H7 (cell line): ENCODE results near the gene ZC3H18. TPM values are rescaled to one million over a fixed set of nuclear protein-coding genes. Genes with fewer than 3 reads are reported as not detected.

Experiments used
- DNase-seq: peaks from one replicate; pipeline ENCODE4 v3.0.0; 2012
- H3K27me3 ChIP-seq: 2 replicates; pipeline ENCODE4 v1.6.0; 2011; ENCODE audit warnings: mild to moderate bottlenecking, low read length; ENCODE audit not compliant: control insufficient read depth, insufficient read depth
- H3K36me3 ChIP-seq: replicated peaks from 2 replicates; pipeline ENCODE4 v1.5.1; 2011; ENCODE audit warnings: low read length; ENCODE audit not compliant: control insufficient read depth, insufficient read depth
- H3K4me3 ChIP-seq: 2 replicates; pipeline ENCODE4 v1.5.1; 2011; ENCODE audit warnings: low read depth, mild to moderate bottlenecking, control low read depth, low read length, moderate library complexity; ENCODE audit not compliant: insufficient read depth
- total RNA-seq: library from RNA; depleted of rRNA; stranded (reverse); fragments of >200 nt; shearing (Covaris generic); gene quantifications from 2 replicates; pipeline ENCODE4 v1.2.3, GENCODE V29; 2014

Gene ZC3H18
- total RNA-seq, 1 experiment from 2014 or later = 19.5 TPM

- H3K27me3 ChIP-seq = no peaks in the 10 kb centered on the region
- H3K4me3 ChIP-seq = no peak overlapping the region
- H3K36me3 ChIP-seq = peaks cover 16% of the 10 kb centered on the region
- DNase-seq = no peak
These were observed 23.7 kb downstream of the ZC3H18 start for GRCh38 chr16:88593910-88594309.

- Histone ChIP-seq H3K36me3 (peaks cover 12% of the 10 kb centered on the region), H3K4me3 (no peak overlapping the region), H3K27me3 (no peaks in the 10 kb centered on the region)
- DNase-seq = no peak
These were observed 24.9 kb downstream of the ZC3H18 start for GRCh38 chr16:88595101-88595500.

- Histone ChIP-seq H3K27me3 (no peaks in the 10 kb centered on the region), H3K4me3 (no peak overlapping the region), H3K36me3 (peaks cover 16% of the 10 kb centered on the region)
- no peak for DNase-seq
These were observed 25.7 kb downstream of the ZC3H18 start for GRCh38 chr16:88595921-88596320.

DNA sequence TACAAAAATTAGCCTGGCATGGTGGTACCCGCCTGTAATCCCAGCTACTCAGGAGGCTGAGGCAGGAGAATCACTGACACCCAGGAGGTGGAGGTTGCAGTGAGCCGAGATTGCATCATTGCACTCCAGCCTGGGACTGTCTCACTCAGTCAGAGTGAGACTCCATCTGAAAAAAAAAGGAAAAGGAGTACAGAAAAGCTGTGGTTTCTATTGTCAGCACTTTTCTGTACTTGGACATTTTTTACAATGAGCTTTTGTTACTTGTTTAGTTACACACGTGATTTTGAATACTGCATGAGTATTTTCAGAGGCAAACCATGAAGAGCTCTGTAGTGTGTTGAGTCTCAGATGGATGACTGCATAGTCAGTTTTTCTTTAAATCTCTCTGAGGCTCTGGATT, 26.3 kb downstream of the ZC3H18 start:
- peaks cover 16% of the 10 kb centered on the region for H3K36me3 ChIP-seq
- DNase-seq = no peak
- no peaks in the 10 kb centered on the region for H3K27me3 ChIP-seq
- H3K4me3 ChIP-seq = no peak overlapping the region

DNA sequence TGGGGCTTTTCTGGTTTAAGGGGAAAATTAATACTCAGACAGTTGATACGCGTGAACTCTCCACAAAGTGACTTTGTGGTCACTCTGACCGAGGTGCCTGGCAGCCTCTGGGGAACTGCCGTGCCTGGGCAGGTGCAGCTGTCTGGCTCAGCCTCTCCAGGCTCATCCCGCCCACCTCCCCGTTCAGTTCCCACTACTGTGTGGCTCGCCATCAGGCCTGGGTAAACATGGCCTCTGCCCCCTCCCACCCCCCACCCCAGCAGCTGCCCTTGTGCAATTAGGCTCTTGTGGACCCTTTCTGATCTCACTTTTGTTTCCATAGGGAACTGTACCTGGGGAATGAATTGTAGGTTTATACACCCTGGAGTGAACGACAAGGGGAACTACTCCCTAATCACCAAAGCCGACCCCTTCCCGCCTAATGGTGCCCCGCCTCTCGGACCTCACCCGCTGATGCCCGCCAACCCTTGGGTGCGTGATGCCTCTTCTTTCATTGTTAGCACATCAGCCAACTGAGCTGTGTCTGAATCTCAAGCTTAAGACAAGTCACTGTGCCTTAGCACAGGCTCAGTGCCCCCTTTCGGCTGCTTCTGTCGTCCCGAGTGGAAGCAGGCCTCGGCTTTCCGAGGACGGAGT, 27.8 kb downstream of the ZC3H18 start:
- Histone ChIP-seq H3K36me3 (peaks cover 20% of the 10 kb centered on the region), H3K4me3 (no peak overlapping the region), H3K27me3 (no peaks in the 10 kb centered on the region)
- DNase-seq = no peak

DNA sequence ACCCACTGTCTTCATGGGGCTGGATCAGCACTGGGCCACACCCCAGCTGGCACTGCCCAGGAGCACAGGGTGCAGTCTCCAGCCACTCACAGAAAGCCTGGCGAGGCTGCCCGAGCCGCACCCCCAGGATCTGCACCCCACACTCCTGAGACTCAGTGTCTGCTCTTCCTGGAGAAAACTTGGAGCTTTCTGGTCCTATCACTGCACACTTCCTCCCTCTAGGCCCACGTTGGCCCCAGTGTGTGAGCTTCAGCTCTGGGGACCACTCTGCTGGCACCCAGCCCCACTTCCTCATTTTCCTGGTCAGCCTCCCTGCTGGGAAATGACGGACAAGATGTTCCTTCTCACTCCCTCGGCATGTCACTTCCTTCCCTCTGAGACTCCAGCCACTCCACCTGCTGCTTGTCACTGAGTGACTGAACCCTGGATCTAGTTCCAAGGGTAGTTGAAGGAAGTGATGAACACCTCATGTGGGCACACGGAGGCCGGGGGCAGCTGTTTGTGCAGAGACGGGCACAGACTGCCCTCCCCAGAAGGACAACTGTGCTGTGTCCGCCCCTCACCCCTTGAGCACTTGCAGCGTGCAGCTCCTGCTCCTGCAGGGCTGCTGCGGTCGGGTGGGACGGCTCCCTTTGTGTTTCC, 29.0 kb downstream of the ZC3H18 start:
- Histone ChIP-seq H3K27me3 (no peaks in the 10 kb centered on the region), H3K36me3 (peaks cover 18% of the 10 kb centered on the region), H3K4me3 (no peak overlapping the region)
- DNase-seq = no peak

- no peak overlapping the region for H3K4me3 ChIP-seq
- H3K36me3 ChIP-seq = peaks cover 18% of the 10 kb centered on the region
- H3K27me3 ChIP-seq = no peaks in the 10 kb centered on the region
- DNase-seq = no peak
These were observed 29.8 kb downstream of the ZC3H18 start for GRCh38 chr16:88599825-88600538.

DNA sequence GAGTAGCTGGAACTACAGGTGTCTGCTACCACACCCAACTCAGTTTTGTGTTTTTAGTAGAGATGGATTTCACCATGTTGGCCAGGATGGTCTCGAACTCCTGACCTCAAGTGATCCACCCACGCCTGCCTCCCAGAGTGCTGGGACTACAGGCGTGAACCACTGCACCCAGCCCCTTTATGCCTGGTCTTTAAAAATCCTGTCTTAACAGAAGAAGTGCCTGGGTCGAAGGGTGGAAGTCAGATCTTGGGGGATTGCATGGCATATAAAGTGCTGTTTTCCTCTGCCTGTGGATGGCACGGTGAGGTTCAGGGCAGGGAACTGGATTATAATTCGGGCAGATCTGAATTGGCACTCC, 30.3 kb downstream of the ZC3H18 start:
- Histone ChIP-seq H3K36me3 (peaks cover 18% of the 10 kb centered on the region), H3K27me3 (no peaks in the 10 kb centered on the region), H3K4me3 (no peak overlapping the region)
- DNase-seq = no peak

GRCh38 chr16:88601313-88602036, 31.3 kb downstream of the ZC3H18 start:
- Histone ChIP-seq H3K27me3 (no peaks in the 10 kb centered on the region), H3K4me3 (no peak overlapping the region), H3K36me3 (peaks cover 20% of the 10 kb centered on the region)
- no peak for DNase-seq

- H3K36me3 ChIP-seq = peaks cover 21% of the 10 kb centered on the region
- H3K4me3 ChIP-seq = no peak overlapping the region
- no peak for DNase-seq
- H3K27me3 ChIP-seq = no peaks in the 10 kb centered on the region
These were observed 31.9 kb downstream of the ZC3H18 start for GRCh38 chr16:88602091-88602490.

DNA sequence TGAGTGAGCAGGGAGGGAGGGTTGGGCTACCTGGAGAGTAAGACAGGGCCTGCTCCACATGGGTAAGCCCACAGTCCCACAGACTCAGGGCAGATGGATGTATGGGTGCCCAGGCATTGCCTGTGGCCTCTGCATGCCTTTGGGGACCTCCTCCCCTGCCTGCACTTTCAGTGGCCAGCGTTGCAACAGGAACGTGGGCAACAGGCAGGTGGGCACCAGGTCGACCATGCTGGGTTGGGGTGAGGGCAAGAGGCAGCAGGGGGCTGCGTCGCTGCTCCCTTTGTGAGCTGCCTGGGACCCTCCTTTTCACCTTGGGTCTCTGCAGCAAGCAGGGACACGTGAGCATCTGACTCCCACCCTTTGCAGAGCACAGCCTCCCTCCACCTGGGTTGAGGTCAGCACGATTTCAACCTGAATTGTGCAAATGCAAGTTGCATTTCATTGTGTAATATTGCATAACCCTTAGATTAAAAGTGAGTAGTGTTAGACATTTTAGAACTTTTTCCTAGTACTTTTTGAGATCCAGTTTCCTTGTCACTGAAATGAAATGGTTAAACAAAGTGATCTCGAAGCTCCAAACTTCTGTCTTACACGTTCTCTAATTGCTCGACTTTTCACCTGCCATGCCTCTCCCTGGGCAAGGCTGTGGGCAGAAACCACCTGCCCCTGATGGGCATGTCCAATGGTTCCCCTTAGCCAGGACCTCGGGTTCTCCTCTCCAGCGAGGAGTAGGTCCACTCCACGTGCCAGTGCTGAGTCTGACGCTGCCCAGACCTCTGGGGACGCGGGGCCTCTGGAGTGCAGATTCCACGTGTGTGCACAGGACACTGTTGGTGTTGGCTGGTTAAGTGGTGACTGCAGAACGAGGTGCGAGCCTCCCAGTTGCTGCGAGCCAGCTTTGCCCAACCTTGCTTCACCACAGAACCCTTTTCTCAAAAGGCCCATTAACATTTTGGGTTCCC, 35.3 kb downstream of the ZC3H18 start:
- Histone ChIP-seq H3K27me3 (no peaks in the 10 kb centered on the region), H3K36me3 (peaks cover 12% of the 10 kb centered on the region), H3K4me3 (no peak overlapping the region)
- DNase-seq = no peak

DNA sequence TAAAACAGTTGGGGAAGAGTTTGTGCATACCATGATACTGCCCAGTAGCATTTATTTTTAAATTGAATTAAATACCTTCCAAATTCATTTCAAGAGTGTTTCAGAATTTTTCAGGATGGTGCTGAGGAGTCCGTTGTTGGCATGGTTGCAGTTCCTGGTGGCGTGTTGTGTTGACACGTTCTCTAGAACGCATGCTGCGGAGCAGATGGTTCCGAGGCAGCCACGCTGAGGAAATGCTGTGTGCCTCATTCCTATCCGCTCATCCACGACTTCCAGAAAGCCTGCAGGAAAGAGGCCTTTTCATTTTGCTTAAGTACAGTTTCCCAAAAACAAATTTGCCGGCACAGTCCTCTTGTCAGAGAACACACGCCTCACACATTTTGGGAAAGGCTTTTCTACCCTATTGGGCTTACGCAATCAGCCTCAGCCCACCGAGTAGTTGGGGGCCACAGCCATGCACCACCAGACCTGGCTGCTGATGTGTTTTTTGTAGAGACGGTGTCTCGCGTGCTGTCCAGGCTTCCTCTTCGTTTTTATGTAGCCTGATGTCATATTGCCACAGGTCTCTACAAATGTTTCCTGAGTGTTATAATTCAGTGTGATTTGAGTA, 36.0 kb downstream of the ZC3H18 start:
- no peaks in the 10 kb centered on the region for H3K27me3 ChIP-seq
- no peak overlapping the region for H3K4me3 ChIP-seq
- peaks cover 9% of the 10 kb centered on the region for H3K36me3 ChIP-seq
- no peak for DNase-seq

GRCh38 chr16:88608076-88608475, 37.9 kb downstream of the ZC3H18 start:
- no peaks in the 10 kb centered on the region for H3K27me3 ChIP-seq
- peaks cover 6% of the 10 kb centered on the region for H3K36me3 ChIP-seq
- DNase-seq = no peak
- no peak overlapping the region for H3K4me3 ChIP-seq
